ENCODE data around the gene RNASE4.

GRCh38 chr14:20732477-20732876, 48.1 kb downstream of the RNASE4 start:
- TF ChIP-seq POLR2A (IDR thresholded peaks at IDR 0.05) = no peak
- no peak for TF ChIP-seq EP300 (IDR thresholded peaks at IDR 0.05)
- no peak for TF ChIP-seq CTCF (IDR thresholded peaks at IDR 0.05)

Measured in upper lobe of left lung (tissue), 4 donors.